Hematopoietic multipotent progenitor cell (in vitro differentiated cells): ENCODE results near the gene NCOA1. TPM values are rescaled to one million over a fixed set of nuclear protein-coding genes. Genes with fewer than 3 reads are reported as not detected.

ENCODE experiments used
- DNase-seq, 3 donors: peaks; one replicate each; pipeline ENCODE4 v3.0.0-alpha.2; 2011 to 2015; ENCODE audit warnings: low read depth in 2 of 3, low spot score in 2 of 3
- total RNA-seq: library from RNA; depleted of rRNA; stranded (reverse); fragments of >200 nt; gene quantifications from one replicate; pipeline ENCODE4 v1.2.3, GENCODE V29; 2012

The NCOA1 gene
- total RNA-seq, 1 donor, result 33.9 TPM

DNA sequence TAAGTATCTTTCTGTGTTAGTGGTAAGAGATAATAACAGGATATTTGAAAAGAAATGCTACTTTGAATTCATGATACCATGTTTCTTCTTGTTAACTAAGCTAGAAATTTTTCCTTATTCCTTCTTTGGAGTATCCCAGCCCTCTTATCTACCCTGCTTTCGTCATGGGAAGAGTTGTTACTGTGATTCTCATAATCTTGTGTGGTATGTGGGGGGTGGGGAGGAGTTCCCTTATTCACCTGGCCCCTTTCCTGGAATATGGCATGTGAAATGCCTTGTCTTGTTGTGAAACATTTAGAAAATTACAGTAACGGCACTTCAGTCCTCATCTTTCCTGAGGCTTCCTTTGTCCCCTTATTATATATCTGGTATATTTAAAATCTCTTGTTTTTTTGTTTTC lies 129.9 kb downstream of the NCOA1 start:
- no peak for DNase-seq

GRCh38 chr2:24621779-24622538 lies 130.9 kb downstream of the NCOA1 start:
- DNase-seq, result no peak

DNA sequence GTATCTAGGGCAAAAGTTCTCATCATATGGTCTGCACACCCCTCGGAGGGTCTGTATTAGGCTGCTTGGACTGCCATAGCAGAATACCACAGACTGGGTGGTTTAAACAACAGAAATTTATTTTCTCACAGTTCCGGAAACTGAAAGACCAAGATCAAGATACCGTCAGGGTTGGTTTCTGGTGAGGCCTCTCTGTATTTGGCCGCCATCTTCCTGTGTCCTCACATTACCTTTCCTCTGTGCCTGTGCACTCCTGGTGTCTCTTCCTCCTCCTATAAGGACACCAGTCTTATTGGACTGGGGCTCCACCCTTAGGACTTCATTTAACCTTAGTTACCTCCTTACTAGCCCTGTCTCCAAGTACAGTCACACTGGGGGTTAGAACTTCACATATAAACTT lies 132.5 kb downstream of the NCOA1 start:
- DNase-seq, result no peak

- DNase-seq, result no peak
Observed at GRCh38 chr2:24625728-24626127, 134.7 kb downstream of the NCOA1 start.

GRCh38 chr2:24626131-24626530 lies 135.1 kb downstream of the NCOA1 start:
- no peak for DNase-seq

DNA sequence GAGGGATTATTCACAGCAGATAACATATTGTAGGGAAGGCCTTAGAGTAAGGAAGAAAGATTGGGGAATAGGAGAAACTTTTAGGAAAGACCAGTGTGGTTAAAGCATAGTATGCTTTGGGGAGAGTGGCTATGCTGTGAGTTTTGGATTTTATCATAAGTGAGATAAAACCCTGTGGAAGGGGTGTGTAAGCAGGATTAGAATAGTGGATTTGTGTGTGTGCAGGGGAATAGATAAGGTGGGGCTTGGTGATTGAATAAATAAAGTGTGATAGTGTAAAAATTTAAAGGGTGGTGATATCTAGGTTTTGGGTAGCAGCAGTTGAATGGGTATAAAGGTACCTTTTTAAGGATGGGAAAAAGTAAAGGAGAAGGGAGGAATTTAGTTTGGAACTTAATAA lies 137.7 kb downstream of the NCOA1 start:
- DNase-seq, result no peak

- DNase-seq, result peak in 2 of 3 donors; percentile 3 to 36
Observed at GRCh38 chr2:24632172-24632571, 141.1 kb downstream of the NCOA1 start.

DNA sequence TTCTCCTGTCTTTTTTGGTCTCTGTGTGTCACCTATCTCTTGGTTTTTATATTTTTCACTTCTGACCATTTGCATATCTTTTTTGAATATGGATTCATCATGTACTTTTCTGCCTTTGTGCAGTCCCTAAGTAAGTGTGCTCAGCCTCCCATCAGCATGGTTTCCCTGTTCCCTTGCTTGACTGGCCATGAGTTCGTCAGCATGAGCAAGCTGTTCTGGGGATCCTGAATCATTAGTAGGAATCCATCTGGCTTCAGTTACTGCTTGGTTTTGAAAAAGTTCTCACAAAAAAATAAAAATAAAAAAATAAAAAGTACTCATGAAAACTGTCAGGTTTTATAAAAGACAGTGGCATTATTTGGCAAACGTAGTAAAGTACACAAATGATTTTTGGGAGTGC lies 144.1 kb downstream of the NCOA1 start:
- DNase-seq, result no peak

GRCh38 chr2:24638568-24638967 lies 147.5 kb downstream of the NCOA1 start:
- DNase-seq, result no peak

- no peak for DNase-seq
Observed at GRCh38 chr2:24642351-24642750, 151.3 kb downstream of the NCOA1 start.

- no peak for DNase-seq
Observed at GRCh38 chr2:24643051-24643450, 152.0 kb downstream of the NCOA1 start.

GRCh38 chr2:24644032-24644431 lies 153.0 kb downstream of the NCOA1 start:
- no peak for DNase-seq

GRCh38 chr2:24650997-24651642 lies 160.1 kb downstream of the NCOA1 start:
- no peak for DNase-seq

GRCh38 chr2:24651643-24652003 lies 160.6 kb downstream of the NCOA1 start:
- no peak for DNase-seq

DNA sequence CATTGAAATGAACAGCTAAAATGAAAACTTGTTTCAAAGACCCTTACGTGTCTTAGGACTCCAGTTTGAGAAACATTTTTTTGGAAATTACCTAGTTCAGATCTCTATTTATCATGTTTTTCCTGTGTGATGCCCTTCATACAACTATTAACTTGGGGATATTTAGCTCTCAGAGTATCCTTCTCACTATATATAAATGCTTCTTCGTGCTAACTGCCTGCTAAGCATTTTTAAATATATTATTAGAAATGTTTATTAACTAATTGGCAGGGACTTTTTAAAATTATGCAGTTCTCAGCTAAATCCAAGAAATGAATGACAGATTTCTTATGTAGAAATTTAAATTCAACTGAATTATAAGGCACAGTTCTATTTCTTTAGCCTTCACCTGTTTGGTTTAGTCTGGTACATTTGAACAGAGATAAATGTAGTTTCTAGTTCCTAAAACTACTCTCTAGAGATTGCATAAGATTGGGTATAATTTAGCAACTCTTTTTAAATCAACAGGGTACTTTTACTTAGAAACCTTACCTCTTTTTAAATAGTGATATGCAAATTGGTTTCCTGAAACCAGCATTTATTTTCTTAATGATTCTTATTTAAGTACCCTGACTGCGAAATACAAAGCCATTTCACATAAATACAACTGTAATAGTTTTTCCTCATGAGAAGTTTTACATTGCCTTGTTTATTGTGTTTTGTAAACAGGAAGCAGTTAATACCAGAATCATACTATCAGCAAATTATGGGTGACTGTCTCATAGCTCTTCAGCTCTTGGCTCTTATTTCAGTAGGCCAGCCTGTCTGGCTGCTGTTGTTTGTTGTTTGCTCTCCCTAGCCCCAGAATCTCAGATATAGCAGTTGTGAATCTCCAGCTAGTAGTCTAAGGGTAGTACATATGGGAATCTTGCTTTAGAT lies 161.5 kb downstream of the NCOA1 start:
- no peak for DNase-seq

DNA sequence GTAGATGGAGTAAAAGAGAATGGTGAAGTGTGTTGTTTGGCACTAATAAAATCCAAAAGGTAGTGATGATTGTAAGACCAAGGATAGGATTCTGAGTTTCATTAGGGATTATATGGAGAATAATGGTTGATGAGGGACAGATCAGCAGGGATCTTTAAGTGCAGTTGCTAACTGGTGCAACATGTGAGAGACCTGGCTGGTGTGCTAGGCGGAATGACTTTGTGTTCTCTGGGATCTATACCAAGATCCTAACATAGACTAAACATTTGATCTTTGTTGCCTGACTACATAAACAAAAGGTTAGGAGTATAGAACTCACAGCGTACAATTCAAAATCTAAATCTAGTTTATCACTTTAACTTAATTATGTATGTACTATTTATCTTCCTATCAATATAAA lies 166.8 kb downstream of the NCOA1 start:
- no peak for DNase-seq

- no peak for DNase-seq
Observed at GRCh38 chr2:24658531-24659202, 167.6 kb downstream of the NCOA1 start.

GRCh38 chr2:24659862-24660261 lies 168.8 kb downstream of the NCOA1 start:
- no peak for DNase-seq

DNA sequence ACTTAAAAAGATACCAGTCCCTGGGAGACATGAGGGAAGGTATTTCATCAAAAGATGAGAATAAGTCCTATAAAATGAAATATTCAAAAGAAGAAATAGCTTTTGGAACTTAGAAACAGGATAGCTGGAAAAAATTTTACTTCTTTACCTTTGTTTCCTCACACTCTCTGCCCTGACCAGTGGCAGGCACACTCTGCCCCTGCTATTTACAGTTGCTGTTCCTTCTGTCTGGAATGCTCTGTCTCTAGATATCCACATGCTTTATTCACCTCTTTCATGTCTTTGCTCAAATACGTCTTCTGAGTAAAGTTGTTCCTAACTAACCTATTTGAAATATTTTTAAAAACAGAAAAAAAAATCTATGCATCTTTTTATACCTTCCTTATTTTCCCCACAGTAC lies 176.5 kb downstream of the NCOA1 start:
- no peak for DNase-seq

GRCh38 chr2:24671230-24671629 lies 180.2 kb downstream of the NCOA1 start:
- DNase-seq, result no peak

- DNase-seq, result no peak
Observed at GRCh38 chr2:24672589-24672988, 181.5 kb downstream of the NCOA1 start.
